HG03469 (cell line): ENCODE results near the gene FCHSD2.

Source experiments
- ATAC-seq: cut with Tn5 transposase; IDR thresholded peaks from one replicate; pipeline ENCODE4 v1.9.1; 2021; ENCODE audit warnings: mild to moderate bottlenecking, moderate library complexity, moderate number of reproducible peaks; ENCODE audit not compliant: unreplicated experiment

Gene FCHSD2

DNA sequence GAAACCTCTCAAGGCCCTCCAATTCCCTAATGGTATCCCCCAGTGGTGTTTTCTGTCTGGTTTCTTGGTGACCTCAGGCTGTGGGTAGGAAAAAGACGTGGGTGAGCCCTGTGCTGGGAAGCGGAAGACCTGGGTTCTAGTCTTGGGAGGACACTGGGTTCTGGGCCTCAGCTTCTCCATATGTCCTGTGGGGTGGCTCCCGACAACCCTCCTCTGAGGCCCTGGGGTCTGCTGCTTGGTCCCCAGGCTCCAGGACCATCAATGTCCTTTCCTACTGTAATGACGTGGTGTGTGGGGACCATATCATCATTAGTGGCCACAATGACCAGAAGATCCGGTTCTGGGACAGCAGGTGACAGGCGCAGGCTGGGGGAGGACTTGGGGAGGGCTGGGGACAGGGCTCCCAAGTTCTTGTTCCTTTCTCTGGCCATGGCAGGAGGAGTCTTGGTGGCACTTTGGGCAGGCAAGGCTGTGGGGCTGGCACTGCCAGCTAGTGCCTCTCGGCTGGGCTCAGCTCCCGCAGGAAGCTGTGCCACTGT is 315.1 kb downstream of the FCHSD2 start:
- no peak for ATAC-seq

DNA sequence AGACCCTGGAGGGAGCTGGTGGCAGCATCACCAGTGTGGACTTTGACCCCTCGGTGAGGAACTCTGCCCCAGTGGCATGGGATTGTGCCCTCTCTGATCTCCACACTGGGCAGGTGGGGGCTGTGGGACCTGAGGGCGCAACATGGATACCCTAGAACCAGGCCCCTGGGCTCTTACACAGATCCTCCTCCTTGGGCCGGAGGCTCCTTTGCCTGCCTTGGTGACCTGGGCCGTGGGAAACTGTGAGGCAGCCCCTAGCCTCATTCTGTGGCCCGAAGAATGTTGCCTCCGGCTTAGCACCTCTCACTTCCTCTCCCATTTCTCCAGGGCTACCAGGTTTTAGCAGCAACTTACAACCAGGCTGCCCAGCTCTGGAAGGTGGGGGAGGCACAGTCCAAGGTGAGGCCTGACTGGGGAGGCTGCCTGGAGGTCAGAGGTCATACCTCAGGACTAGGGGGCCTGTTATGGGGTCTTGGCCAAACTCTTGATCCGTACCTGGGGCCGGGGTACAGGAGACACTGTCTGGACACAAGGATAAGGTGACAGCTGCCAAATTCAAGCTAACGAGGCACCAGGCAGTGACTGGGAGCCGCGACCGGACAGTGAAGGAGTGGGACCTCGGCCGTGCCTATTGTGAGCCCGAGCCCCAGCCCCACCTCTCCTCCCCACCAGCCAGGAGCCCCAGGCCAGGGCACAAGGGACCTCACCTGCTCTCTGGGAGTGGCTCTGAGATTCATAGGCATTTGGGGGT is 315.8 kb downstream of the FCHSD2 start:
- ATAC-seq, result no peak

DNA sequence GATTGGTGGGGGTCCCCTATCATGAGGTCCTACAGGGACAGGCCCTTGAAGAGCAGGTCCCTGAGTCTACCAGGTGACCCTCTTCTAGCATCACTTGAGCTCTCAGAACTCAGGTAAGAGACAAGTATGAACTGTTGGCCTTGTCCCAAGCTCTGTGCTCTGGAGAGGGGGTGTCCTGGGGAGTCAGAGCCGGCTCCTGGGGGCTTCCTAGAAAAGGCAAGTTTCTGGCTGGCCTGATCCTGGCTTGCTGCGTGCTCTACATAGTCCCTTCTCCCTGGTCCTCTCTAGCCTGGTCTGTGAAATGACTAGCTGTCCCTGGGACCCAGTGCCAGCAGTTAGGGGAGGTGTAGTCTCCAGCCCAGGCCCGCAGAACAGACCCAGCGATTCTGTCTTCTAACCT is 316.5 kb downstream of the FCHSD2 start:
- no peak for ATAC-seq

DNA sequence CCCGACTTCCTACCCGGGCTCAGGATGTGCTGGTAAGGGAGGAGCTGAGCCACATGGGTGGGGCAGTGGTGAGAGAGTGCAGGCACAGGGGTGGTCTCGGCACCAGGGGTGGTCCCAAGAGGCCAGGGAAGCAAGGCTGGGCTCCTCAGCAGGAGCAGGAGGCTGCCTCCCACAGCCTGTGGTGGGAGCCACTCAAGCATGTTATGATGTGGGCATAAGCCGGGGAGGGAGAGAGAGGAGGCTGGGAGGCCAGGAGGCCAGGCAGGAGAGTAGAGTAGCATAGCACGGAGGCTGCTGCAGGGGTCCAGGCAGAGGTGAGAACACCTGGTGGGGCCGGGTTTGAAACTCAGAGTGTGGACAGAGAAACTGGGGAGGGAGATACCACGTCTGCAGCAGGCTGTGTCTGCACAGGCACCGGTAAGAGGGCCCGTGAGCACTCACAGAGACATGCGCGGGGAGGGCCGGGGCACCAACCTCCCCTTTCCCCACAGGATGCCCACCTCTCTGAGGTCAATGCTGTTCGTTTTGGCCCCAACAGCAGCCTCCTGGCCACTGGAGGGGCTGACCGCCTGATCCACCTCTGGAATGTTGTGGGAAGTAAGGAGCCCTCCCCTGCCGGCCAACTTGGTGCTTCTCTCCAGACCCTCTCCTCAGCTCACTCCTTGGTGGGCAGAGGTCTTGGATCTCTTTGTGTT is 317.2 kb downstream of the FCHSD2 start:
- ATAC-seq, result no peak

DNA sequence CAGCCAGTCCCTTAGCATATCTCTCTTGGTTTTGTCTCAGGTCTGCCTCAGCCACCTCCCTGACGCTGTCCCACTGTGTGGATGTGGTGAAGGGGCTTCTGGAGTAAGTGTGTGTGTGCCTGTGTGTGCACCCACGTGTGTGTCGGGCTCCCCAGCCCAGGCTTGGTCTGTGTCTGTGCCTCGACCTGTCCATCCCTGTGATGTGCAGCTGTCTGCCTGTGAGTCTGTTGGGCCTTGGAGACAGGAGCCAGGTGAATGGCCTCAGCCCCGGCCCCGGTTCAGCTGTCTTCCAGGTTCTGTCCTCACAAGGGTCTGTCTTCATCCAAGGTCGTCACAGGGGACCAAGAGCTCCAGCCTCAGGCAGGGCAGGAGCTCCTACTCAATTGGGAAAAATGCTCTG is 318.1 kb downstream of the FCHSD2 start:
- ATAC-seq, result no peak

DNA sequence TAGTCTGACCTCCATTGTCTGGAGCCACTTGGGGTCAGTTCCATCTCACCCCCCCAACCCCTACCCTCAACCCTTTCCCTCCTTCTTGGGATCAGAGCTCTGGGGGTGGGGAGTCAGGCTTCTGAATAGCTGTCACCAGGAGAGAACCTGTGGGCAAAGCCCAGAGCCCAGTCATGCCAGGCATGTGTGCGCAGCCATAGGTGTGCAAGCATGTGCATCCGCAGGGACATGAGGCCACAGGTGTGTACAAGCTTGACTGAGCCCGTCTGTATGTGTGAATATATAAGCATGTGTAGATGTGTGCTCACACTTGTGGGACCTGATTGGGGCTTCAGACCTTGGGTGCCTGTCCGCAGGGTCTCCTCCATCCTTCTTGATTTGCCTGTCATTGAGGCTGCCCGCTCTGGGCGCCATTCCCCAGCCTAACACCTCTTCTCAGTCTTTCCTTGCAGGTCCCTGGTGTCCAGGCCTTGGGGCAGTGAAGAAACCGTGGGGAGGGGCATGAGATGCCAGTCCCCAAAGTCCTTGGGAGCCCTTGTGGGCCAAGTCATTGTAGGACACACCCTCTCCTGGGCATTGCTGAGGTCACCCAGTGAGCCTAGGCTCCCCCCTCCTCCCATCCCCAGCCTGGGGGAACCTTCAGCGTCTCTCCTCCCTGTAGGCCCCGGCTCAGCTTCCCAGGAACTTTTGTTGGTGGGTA is 318.9 kb downstream of the FCHSD2 start:
- ATAC-seq, result no peak

DNA sequence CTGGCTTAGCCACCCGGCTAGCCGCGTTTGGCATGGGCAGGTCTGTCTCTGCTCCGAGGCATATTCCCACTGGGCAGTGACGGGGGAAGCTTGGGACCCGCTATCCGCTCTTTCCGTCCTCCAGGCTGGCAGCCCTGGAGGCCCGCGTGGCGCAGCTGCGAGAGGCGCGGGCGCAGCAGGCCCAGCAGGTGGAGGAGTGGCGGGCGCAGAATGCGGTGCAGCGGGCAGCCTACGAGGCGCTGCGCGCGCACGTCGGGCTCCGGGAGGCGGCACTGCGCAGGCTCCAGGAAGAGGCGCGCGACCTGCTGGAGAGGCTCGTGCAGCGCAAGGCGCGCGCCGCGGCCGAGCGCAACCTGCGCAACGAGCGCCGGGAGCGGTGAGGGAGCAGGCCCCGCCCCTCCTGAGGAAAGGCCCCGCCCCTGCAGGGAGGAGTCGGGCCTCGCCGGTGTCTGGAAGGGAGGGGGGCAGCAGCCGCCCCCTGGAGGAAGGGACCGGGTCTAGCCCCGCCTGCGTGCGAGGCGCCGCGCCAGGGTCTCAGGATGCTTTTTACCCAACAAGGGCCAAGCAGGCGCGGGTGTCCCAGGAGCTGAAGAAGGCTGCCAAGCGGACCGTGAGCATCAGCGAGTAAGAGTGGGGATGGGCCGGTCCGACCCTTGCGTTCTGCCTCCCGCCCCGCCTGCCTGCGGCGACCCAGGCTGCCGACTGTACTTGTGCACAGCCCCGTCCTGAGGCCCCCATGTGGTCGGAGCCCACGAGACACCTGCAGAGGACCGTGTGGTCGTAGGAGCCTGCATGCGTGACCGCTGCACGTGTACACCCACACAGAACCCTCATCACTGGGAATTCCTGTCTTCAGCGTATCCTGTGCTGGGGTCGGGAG is 320.0 kb downstream of the FCHSD2 start:
- ATAC-seq, result no peak

DNA sequence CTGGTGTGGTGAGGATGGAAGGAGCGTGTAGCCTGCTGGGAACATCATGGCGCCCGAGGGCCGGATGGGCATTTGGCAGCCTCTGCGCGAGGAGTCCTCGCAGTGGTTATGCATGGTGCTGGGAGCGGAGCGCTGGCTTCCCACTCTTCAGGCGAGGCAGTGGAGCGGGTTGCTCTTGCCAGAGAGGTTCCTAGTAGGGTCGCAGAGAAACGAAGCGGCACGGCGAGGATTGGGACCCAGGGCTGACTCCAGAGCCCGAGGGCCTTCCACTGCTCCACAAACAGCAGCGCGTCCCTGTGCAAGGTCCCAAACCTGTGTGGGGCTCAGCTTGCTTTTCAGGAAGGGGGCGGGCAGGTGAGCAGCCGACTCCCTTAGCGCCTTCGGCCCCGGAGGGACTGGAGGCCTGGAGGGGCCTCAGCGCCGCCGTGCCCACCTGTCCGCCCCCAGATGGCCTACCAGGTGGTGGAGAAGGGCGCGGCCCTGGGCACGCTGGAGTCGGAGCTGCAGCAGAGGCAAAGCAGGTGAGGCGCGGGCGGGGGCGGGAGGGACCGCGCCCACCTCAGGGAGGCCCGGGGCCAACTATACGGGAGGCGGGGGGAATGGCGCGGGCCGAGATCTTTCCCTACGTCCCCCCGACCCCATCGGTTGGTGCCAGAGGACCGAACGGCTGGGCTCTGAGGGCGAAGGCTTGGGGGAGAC is 320.7 kb downstream of the FCHSD2 start:
- ATAC-seq, result no peak

DNA sequence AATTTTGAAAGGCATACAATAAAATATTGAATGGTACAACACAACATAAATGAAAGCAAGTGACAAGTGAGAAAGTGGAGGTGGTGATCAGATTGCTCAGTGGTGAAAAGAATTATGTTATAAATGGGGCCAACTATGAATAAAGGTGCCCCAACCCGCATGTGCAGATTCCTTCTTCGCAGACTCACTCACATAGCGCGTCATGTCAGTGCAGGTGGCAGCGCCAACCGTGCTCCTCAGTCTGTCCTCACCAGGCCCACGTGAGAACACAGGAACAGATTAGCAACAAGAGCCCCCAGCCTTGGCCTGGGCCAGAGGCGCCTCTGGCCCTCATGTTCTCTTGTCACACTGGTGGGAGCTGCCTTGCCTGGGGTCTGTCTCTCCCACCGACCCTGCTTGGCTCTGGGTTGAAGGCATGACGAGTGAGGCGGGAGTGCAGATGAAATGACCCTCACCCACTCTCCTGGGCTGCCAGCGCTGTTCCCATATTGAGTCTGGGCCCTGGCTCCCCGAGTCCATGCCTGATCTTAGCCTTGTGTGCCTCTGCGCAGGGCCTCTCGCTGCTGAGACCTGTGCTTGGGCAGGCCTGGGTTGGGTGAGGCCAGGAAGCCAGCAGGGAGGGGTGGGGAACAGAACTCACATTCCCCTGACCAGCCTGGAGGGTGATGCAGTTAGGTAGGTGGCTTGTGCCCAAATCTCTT is 321.5 kb downstream of the FCHSD2 start:
- no peak for ATAC-seq

DNA sequence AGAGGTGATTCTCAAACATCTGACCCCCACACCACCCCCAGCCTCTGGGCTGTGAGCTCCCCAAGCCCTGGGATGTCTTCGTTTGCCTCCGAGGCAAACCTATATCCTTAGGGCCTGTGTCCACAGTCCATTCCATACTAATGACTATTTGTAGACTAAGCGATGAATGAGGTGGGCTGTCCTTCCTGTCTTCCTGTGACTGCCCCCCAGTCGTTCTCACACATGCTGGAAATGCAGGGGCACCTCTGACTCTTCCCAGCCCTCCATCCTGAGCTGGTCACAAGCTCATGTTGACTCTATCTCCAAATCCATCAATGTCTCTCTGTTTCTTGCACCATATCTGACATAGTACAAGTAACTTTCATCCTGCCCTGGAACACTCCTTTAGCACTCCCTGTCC is 323.1 kb downstream of the FCHSD2 start:
- ATAC-seq, result no peak

DNA sequence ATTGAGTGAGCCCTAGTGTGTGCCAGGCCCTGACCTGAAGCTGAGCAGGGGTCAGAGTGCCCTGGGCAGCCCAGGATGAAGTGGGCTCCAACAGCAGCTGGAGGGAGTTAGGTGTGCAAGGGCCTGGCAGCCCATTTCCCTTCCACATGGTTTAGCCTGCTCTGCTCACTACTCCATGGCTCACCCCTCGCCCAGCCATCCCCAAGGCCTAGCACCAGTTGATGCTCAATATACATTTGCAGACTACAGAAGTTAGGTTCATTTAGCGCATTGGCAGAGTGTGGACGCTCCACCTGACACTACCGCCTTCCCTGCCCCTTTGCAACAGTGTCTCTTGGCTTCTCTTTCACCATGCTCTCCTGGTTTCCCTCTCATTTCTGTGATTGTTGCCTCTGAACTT is 324.2 kb downstream of the FCHSD2 start:
- ATAC-seq, result no peak

DNA sequence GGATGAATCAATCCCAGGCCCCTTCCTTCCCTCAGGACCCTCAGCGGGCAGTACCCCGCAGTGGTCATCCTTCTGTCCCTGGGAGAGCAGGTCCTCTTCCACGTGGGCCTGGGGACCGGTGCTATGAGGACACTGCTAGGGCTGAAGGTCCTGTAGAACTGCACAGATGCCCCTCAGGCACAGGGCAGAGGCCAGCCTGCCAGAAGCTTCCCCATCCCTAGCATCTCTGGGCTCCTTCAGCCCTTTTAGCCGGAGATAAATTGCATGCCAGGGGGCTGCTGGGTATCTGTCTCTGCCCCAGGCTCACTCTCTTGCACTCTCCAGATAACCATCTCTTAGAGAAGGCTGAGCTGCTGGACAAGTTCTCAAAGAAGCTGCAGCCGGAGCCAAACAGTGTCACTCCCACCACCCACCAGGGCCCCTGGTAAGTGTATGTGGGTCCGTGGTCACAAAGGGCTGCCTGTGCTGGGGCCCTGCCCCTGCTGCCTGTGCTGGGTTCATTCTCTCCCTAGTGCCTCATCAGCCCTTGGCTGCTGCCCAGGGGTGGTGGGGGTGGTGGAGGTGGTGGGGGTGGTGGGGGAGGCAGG is 325.6 kb downstream of the FCHSD2 start:
- ATAC-seq, result no peak

DNA sequence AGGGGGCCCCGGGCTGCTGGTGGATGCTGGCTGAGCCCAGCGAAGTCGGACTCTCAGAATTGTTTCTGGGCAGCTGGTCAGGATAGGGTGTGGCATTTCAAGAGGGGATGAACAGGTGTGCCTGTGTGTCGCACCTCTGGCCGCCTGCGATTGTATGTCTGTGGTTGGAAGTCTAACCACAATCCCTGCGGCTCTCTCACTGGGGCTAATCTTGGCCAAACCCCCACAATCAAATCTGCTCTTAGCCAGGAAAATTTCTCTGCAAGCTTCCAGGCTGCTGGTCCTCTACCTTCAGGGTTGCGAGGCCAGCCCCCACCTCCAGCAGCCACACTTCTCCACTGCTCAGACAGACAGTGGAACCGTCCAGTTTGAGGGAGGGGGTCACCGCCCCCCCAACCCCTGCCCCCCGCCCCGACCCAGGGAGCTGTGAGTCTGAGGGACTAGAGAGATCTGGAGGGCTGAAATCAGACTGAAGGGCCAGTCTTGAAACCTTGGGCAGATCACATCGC is 327.0 kb downstream of the FCHSD2 start:
- no peak for ATAC-seq

DNA sequence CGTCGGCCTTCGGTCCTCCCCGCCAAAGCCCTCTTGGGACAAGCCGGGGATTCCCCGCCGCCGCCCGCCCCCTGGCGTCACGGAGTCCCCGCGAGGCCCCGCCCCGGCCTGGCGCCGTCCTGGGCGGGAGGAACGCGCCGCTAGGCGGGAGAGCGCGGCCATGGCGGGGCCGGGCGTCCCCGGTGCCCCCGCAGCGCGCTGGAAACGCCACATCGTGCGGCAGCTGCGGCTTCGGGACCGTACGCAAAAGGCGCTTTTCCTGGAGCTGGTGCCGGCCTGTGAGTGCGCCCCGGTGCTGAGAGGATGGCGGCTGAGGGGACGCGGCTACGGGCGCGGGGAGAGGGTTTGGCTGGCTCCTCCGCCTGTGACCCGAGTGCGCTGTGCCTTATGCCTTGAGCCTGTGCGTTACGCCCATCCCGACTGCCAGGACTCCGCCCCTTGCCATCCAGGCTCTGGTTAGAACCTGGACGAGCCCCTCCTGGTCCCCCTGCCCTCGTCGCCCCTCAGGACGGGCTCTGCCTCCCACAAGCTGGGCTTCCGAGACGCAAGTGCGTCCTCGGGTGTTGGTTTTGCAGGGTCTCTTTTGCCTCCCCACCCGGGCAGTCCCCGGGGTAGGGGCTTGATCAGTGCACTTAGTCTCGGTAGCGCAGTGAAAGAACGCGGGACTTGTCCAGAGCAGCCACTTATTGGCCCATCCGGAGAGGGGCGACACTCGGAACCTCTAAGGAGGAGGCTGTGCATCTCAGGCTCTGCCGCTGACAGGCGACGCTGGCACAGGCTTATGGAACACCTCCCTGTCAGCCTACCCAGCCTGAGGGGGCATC is 327.6 kb downstream of the FCHSD2 start, which contains the start of gene ATG16L2:
ATG16L2 (plus strand) TSS at position 126 of the 824 bp plus-strand sequence; CDS start at position 161, 35 bp downstream.
- ATAC-seq, result peak; percentile 35

DNA sequence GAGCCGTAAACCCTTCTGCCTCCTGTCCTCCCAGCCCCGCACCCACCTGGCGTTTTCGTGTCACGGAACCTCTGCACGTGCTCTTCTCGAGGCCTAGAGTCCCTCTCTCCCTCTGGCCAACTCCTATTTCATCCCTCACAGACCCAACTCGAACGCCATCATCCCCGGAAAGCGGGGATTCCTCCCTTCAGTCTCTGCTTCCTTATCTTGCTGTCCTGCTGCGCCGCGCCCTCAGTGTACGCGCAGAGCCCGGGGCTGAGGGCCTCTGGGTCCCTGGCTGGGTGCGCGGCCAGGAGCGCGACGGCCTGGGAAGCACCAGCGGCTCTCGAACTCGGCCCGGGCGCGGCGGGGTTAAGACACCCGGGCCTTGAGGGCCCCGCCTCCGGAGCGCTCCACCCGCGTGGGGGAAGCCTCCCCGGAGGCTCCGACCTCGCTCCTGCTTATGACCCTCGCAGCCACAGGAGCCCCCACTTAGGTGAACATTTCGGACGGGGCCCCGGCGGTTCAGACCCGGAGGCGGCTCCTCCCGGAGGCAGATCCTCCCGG is 328.3 kb downstream of the FCHSD2 start:
- ATAC-seq, result peak; percentile 34

DNA sequence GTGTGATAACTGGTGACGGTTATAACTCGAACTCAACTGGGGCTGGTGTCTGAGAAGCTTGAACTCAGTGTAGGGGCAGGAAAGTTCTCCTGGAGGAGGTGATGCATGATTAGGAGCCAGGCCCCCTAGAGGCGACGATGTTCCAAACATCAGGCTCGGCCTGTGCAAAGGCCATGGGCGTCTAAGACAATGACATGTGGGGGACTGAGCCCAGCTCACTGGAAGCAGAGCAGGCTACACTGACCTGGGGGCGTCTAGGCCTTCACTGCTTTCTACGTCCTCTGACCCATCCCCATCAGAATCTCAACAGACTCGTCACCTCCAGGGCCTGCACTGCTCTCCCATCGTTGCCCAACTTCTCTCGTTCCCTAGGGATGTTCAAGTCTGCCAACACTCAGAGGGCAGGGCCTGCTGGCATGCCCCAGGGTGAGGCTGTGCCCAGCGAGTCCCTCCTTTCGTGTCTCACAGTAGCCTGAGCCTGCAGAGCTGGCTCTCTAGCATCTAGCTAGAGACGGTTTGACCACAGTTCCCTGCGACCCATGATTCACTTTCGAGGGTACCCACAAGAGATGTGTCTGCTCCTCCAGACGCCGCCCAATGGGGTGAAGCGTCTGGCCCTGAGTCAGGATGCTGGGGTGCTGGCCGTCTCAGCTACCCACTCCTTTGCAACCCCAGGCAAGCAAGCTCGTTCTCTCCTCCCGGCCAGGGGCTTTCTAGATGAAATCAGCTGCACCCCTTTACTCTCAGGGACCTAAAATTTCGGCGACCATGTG is 329.0 kb downstream of the FCHSD2 start:
- no peak for ATAC-seq

DNA sequence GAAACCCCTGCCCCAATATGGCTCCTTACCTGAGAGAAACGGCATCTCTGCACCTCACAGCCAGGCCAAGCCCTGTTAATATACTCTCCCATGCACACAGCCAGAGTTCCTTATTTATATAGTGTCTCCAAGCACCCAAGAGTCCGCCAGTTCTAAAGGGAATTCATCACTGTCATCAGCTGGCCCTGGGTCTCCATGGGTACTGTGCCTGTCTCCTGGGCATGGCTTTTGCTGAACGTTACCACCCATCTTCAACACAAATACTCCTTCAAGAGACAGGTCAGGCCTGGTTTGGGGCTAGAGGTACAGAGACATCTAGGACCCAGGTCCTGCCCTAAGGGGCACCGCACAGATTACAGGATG is 329.5 kb downstream of the FCHSD2 start:
- ATAC-seq, result no peak
